Psoas muscle (tissue), 8 donors: ENCODE results near the gene WDR53. TPM values are rescaled to one million over a fixed set of nuclear protein-coding genes. Genes with fewer than 3 reads are reported as not detected.

ENCODE experiments used
- ATAC-seq, 4 donors: fragments of 200-7000 bp; cut with Tn5 transposase; one replicate each; pipeline ENCODE4 v1.9.1; 2020; ENCODE audit warnings: moderate library complexity in 3 of 4, mild to moderate bottlenecking in 2 of 4
- DNase-seq, 2 donors: peaks; one replicate each; pipeline ENCODE4 v3.0.0-alpha.2; 2020
- H3K27ac ChIP-seq: fragments of 200-600 bp; one replicate; pipeline ENCODE4 v1.8.0; 2022
- H3K27me3 ChIP-seq, 3 donors: fragments of 200-600 bp in 1 of 3; one replicate each; pipeline versions ENCODE4 v1.6.1 to v1.8.0; 2013 to 2022; ENCODE audit warnings: low read length in 2 of 3, mild to moderate bottlenecking in 2 of 3, moderate library complexity in 1 of 3; ENCODE audit not compliant: insufficient read depth in 3 of 3
- H3K36me3 ChIP-seq, 2 donors: fragments of 200-600 bp in 1 of 2; one replicate each; pipeline versions ENCODE4 v1.6.1 to v1.8.0; 2013 to 2022; ENCODE audit warnings: low read depth in 1 of 2, mild to moderate bottlenecking in 1 of 2, moderate library complexity in 1 of 2; ENCODE audit not compliant: insufficient read depth in 1 of 2
- H3K4me1 ChIP-seq: fragments of 200-600 bp; one replicate; pipeline ENCODE4 v1.8.0; 2022
- H3K4me3 ChIP-seq: fragments of 200-600 bp; one replicate; pipeline ENCODE4 v1.8.0; 2022; ENCODE audit warnings: mild to moderate bottlenecking
- H3K9me3 ChIP-seq: fragments of 200-600 bp; one replicate; pipeline ENCODE4 v1.8.0; 2022
- CTCF ChIP-seq: fragments of 200-600 bp; IDR thresholded peaks from one replicate; pipeline ENCODE4 v1.8.0; 2022; ENCODE audit warnings: antibody characterized with exemption
- WGBS, 3 donors: extraction: QIAGEN DNeasy Blood & Tissue Kit; methylation state at CpG; one replicate each; pipeline versions ENCODE4 v1.1.6 to v1.1.7; 2013; 5-methylcytosine and 5-hydroxymethylcytosine counted together
- intact Hi-C, 2 donors: fragments of 100-400 bp; cut with DNase I; formaldehyde crosslinking; loops; one replicate each; pipeline versions ENCODE4 v1.11.0 to v1.14.2; 2022
- polyA plus RNA-seq, 3 donors: library from polyadenylated mRNA; stranded (reverse); fragments of 200-250 nt; gene quantifications; one replicate each; pipeline ENCODE4 v1.2.3, GENCODE V29; 2013
- total RNA-seq, 4 donors: library from RNA; stranded (reverse); fragmentation: NEBNext Ultra II Directional in 2 of 4; extraction: Animal tissue kit (Norgen Biotek cat#: 25700) in 2 of 4; gene quantifications; one replicate each; pipeline versions ENCODE4 v1.2.1 to v1.2.4, GENCODE V29; 2021 to 2023
- donor health status: healthy with polysubstance abuse.
- donor health status: DM: no; HTN: no; CAD: no; lungs with moderate emphysema.
- donor health status: Bipolar disorder and iron deficiency.
- donor health status: healthy.
- donor health status: DM: yes; HTN: yes; CAD: no.
- donor health status: DM: no; HTN: no; CAD: no.
- donor health status: DM: no; HTN: no; CAD: no.
- donor health status: DM: yes; HTN: yes; CAD: no.

Gene WDR53
- total and polyA plus RNA-seq, 7 donors = 4.4 to 18.9 (median 10.5) TPM

- no peaks in the 10 kb centered on the region for H3K27me3 ChIP-seq
- no peaks in the 10 kb centered on the region for H3K9me3 ChIP-seq
- WGBS, 3 donors = 94 to 97% (median 96%) methylated on average over 2 of the region's 2 CpGs
- no peaks in the 10 kb centered on the region for H3K4me1 ChIP-seq
- no peak overlapping the region for H3K4me3 ChIP-seq
- no peak for ATAC-seq
- no peak for TF ChIP-seq CTCF
- DNase-seq = no peak
- intact Hi-C loops = no loop called here
- no peak overlapping the region for H3K27ac ChIP-seq
- H3K36me3 ChIP-seq = no peaks in the 10 kb centered on the region
Observed at GRCh38 chr3:196547067-196547466, 21.3 kb downstream of the WDR53 start.

- intact Hi-C loops = no loop called here
- Histone ChIP-seq H3K9me3 (no peaks in the 10 kb centered on the region), H3K4me1 (no peaks in the 10 kb centered on the region), H3K4me3 (no peak overlapping the region), H3K27me3 (no peaks in the 10 kb centered on the region), H3K36me3 (no peaks in the 10 kb centered on the region), H3K27ac (no peak overlapping the region)
- ATAC-seq (no peak), DNase-seq (no peak)
- WGBS, 3 donors = 82 to 88% (median 84%) methylated on average over 5 of the region's 5 CpGs
- TF ChIP-seq CTCF = no peak
Observed at GRCh38 chr3:196546537-196546936, 21.8 kb downstream of the WDR53 start.

- Histone ChIP-seq H3K36me3 (no peaks in the 10 kb centered on the region), H3K27me3 (no peaks in the 10 kb centered on the region), H3K4me1 (no peaks in the 10 kb centered on the region), H3K4me3 (no peak overlapping the region), H3K27ac (no peak overlapping the region), H3K9me3 (no peaks in the 10 kb centered on the region)
- intact Hi-C loops = no loop called here
- no peak for DNase-seq
- no peak for TF ChIP-seq CTCF
- ATAC-seq = no peak
- 94 to 98% (median 95%) methylated on average over 2 of the region's 2 CpGs for WGBS, 3 donors
Observed at GRCh38 chr3:196544491-196544992, 23.8 kb downstream of the WDR53 start.

- ATAC-seq (peak in 1 of 4 donors; percentile 60), DNase-seq (no peak)
- Histone ChIP-seq H3K4me1 (no peaks in the 10 kb centered on the region), H3K27ac (no peak overlapping the region), H3K9me3 (no peaks in the 10 kb centered on the region), H3K4me3 (no peak overlapping the region), H3K36me3 (no peaks in the 10 kb centered on the region), H3K27me3 (no peaks in the 10 kb centered on the region)
- no peak for TF ChIP-seq CTCF
- WGBS, 3 donors = 80 to 91% (median 84%) methylated on average over 6 of the region's 6 CpGs
- intact Hi-C loops = no loop called here
Observed at GRCh38 chr3:196541684-196542445, 26.5 kb downstream of the WDR53 start.
